GM21529 (cell line): ENCODE measurements around the gene HUS1B.

Source experiments
- ATAC-seq: cut with Tn5 transposase; IDR thresholded peaks from one replicate; pipeline ENCODE4 v1.9.1; 2021; ENCODE audit not compliant: unreplicated experiment

Gene HUS1B

GRCh38 chr6:624979-625378 is 31.9 kb downstream of the HUS1B start:
- ATAC-seq: no peak

GRCh38 chr6:622462-622861 is 34.4 kb downstream of the HUS1B start:
- ATAC-seq: no peak

- no peak for ATAC-seq
These were observed 35.0 kb downstream of the HUS1B start for GRCh38 chr6:621931-622330.

GRCh38 chr6:620950-621349 is 36.0 kb downstream of the HUS1B start:
- ATAC-seq: no peak

GRCh38 chr6:620166-620565 is 36.7 kb downstream of the HUS1B start:
- no peak for ATAC-seq

GRCh38 chr6:617456-618100 is 39.3 kb downstream of the HUS1B start:
- no peak for ATAC-seq

- ATAC-seq: no peak
These were observed 42.9 kb downstream of the HUS1B start for GRCh38 chr6:613981-614380.

GRCh38 chr6:611928-612327 is 45.0 kb downstream of the HUS1B start:
- no peak for ATAC-seq

GRCh38 chr6:610882-611281 is 46.0 kb downstream of the HUS1B start:
- no peak for ATAC-seq

- ATAC-seq: no peak
These were observed 47.0 kb downstream of the HUS1B start for GRCh38 chr6:609905-610304.

GRCh38 chr6:606829-607379 is 50.0 kb downstream of the HUS1B start:
- ATAC-seq: no peak
